ENCODE data around the gene AOAH. TPM values are rescaled to one million over a fixed set of nuclear protein-coding genes. Genes with fewer than 3 reads are reported as not detected.

The AOAH gene
- total RNA-seq, 1 experiment from 2014 or later: not detected

DNA sequence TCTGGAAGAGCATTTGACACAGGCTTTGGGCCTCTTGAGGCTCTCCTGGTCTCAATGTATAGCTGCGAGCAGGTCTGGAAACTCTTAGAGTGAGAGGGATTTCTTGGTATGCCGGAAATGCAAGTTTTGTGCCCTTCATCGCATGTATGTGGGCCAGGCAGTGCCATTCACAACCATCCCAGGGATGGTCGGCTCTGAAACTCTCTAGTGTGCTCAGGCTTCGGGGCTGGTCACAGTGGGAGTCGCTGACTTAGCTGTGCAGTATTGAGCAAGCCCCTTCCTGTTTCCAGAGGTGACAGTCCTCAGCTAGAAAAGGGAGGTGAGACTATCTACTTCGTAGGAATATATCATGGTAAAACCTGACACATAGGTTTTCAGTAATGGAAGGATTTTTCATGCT is 2.0 kb upstream of the AOAH start:
- intact Hi-C loops (cut with micrococcal nuclease; ENCODE audit: unreplicated experiment): no loop called here
- TF ChIP-seq, protein P1, sequence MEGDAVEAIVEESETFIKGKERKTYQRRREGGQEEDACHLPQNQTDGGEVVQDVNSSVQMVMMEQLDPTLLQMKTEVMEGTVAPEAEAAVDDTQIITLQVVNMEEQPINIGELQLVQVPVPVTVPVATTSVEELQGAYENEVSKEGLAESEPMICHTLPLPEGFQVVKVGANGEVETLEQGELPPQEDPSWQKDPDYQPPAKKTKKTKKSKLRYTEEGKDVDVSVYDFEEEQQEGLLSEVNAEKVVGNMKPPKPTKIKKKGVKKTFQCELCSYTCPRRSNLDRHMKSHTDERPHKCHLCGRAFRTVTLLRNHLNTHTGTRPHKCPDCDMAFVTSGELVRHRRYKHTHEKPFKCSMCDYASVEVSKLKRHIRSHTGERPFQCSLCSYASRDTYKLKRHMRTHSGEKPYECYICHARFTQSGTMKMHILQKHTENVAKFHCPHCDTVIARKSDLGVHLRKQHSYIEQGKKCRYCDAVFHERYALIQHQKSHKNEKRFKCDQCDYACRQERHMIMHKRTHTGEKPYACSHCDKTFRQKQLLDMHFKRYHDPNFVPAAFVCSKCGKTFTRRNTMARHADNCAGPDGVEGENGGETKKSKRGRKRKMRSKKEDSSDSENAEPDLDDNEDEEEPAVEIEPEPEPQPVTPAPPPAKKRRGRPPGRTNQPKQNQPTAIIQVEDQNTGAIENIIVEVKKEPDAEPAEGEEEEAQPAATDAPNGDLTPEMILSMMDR (conservative IDR thresholded peaks at IDR 0.05; ENCODE audit: low read depth, low read length): no peak
- no peak for TF ChIP-seq EZH2 (IDR thresholded peaks at IDR 0.05; ENCODE audit: borderline replicate concordance, low read depth, low read length, poor library complexity, severe bottlenecking)
- DNase-seq (ENCODE audit: low spot score): no peak
- Histone ChIP-seq H3K4me1 (ENCODE audit: insufficient read depth, low read length, poor library complexity, severe bottlenecking) (no peaks in the 10 kb centered on the region), H3K27me3 (replicated peaks; ENCODE audit: insufficient read depth, low read depth, low read length, poor library complexity) (no peaks in the 10 kb centered on the region), H3K9me3 (ENCODE audit: low read depth, low read length, poor library complexity, severe bottlenecking) (no peaks in the 10 kb centered on the region), H3K36me3 (ENCODE audit: insufficient read depth, low read length, poor library complexity, severe bottlenecking) (no peaks in the 10 kb centered on the region), H3K27ac (ENCODE audit: low read depth, low read length, poor library complexity, severe bottlenecking) (no peak overlapping the region), H3K4me3 (ENCODE audit: low read depth, low read length, poor library complexity, severe bottlenecking) (no peak overlapping the region)
- POLR2A ChIA-PET (ENCODE audit: low non-redundant PET): no interaction called here
- CTCF ChIA-PET: no interaction called here
- BruUV-seq (replicated peaks): no TSS peak

DNA sequence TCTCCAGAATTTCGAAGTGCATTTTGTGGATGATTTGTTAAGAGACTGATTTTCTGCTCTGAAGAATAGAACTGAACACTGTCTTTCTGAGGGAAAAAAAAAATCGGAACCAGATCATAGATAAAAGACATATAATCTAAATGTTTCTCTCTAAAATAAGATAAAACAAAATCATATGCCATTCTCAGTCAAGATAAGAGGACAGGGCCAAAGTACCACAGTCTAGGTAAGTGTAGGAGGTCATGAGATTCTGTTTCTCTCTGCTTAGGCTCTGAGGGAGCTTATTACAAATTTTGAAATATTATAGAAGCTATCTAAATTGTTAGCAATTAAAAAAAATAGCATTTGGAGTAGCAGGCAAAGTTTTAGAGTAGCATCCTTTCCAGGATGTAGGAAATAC is 702 bp upstream of the AOAH start:
- BruUV-seq (replicated peaks): no TSS peak
- CTCF ChIA-PET: no interaction called here

DNA sequence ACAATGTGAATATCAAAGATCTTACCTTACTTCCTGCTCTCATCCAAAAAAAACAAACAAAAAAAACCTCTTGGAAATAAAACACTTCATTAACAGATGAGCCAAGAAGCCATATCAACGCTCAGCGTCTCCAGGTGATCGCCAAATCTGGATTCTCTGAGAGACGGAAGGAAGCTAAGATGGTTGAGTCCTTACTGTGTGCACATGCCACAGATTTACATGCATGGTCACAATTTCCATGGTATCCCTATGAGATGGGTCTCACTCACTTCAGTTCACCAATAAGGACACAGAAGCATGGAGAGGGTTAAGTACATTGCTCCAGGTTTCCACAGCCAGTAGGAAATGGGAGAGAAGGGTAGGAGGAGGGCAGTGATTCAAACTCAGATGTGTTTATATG is 1.0 kb downstream of the AOAH start:
- Histone ChIP-seq H3K36me3 (ENCODE audit: insufficient read depth, low read length, poor library complexity, severe bottlenecking) (no peaks in the 10 kb centered on the region), H3K27ac (ENCODE audit: low read depth, low read length, poor library complexity, severe bottlenecking) (no peak overlapping the region), H3K9me3 (ENCODE audit: low read depth, low read length, poor library complexity, severe bottlenecking) (no peaks in the 10 kb centered on the region), H3K4me1 (ENCODE audit: insufficient read depth, low read length, poor library complexity, severe bottlenecking) (no peaks in the 10 kb centered on the region), H3K4me3 (ENCODE audit: low read depth, low read length, poor library complexity, severe bottlenecking) (no peak overlapping the region), H3K27me3 (replicated peaks; ENCODE audit: insufficient read depth, low read depth, low read length, poor library complexity) (no peaks in the 10 kb centered on the region)
- BruUV-seq (replicated peaks): no TSS peak
- no peak for DNase-seq (ENCODE audit: low spot score)
- CTCF ChIA-PET: no interaction called here
- POLR2A ChIA-PET (ENCODE audit: low non-redundant PET): no interaction called here
- intact Hi-C loops (cut with micrococcal nuclease; ENCODE audit: unreplicated experiment): no loop called here
- TF ChIP-seq, protein P1 (conservative IDR thresholded peaks at IDR 0.05; ENCODE audit: low read depth, low read length): no peak
- TF ChIP-seq EZH2 (IDR thresholded peaks at IDR 0.05; ENCODE audit: borderline replicate concordance, low read depth, low read length, poor library complexity, severe bottlenecking): no peak

More for the DNA sequence above, 702 bp upstream of the AOAH start:
- POLR2A ChIA-PET (ENCODE audit: low non-redundant PET): no interaction called here
- intact Hi-C loops (cut with micrococcal nuclease; ENCODE audit: unreplicated experiment): no loop called here
- Histone ChIP-seq H3K27me3 (replicated peaks; ENCODE audit: insufficient read depth, low read depth, low read length, poor library complexity) (no peaks in the 10 kb centered on the region), H3K36me3 (ENCODE audit: insufficient read depth, low read length, poor library complexity, severe bottlenecking) (no peaks in the 10 kb centered on the region), H3K27ac (ENCODE audit: low read depth, low read length, poor library complexity, severe bottlenecking) (no peak overlapping the region), H3K4me3 (ENCODE audit: low read depth, low read length, poor library complexity, severe bottlenecking) (no peak overlapping the region), H3K9me3 (ENCODE audit: low read depth, low read length, poor library complexity, severe bottlenecking) (no peaks in the 10 kb centered on the region), H3K4me1 (ENCODE audit: insufficient read depth, low read length, poor library complexity, severe bottlenecking) (no peaks in the 10 kb centered on the region)
- TF ChIP-seq, protein P1 (conservative IDR thresholded peaks at IDR 0.05; ENCODE audit: low read depth, low read length): no peak
- TF ChIP-seq EZH2 (IDR thresholded peaks at IDR 0.05; ENCODE audit: borderline replicate concordance, low read depth, low read length, poor library complexity, severe bottlenecking): no peak
- DNase-seq (ENCODE audit: low spot score): no peak
